RWPE2 (cell line): ENCODE data around the gene DENND6B.
A peak's percentile ranks its signal among the peaks of the same experiment; 100 is the strongest.

Source experiments
- ATAC-seq: fragments of 200-7000 bp; cut with Tn5 transposase; 3 replicates; pipeline ENCODE4 v1.9.1; 2021; ENCODE audit warnings: low read depth
- DNase-seq: peaks from one replicate; pipeline ENCODE4 v3.0.0-alpha.2; 2020; ENCODE audit warnings: low spot score
- H3K27ac ChIP-seq: fragments of 450-650 bp; 2 replicates; pipeline ENCODE4 v1.5.1; 2017; ENCODE audit warnings: mild to moderate bottlenecking; ENCODE audit not compliant: poor library complexity, severe bottlenecking
- H3K27me3 ChIP-seq: fragments of 250-450 bp; sonication (Bioruptor Pico); 2 replicates; pipeline ENCODE4 v1.5.1; 2021; ENCODE audit warnings: mild to moderate bottlenecking, moderate library complexity; ENCODE audit not compliant: insufficient read depth, poor library complexity, severe bottlenecking
- H3K36me3 ChIP-seq: fragments of 250-450 bp; sonication (Bioruptor Pico); 2 replicates; pipeline ENCODE4 v1.5.1; 2020; ENCODE audit warnings: low read depth, mild to moderate bottlenecking, moderate library complexity
- H3K4me1 ChIP-seq: fragments of 250-450 bp; sonication (Bioruptor Pico); 2 replicates; pipeline ENCODE4 v1.5.1; 2021; ENCODE audit warnings: mild to moderate bottlenecking, moderate library complexity; ENCODE audit not compliant: insufficient read depth, poor library complexity, severe bottlenecking
- H3K4me3 ChIP-seq: fragments of 250-450 bp; sonication (Bioruptor Pico); 2 replicates; pipeline ENCODE4 v1.5.1; 2021; ENCODE audit warnings: mild to moderate bottlenecking, moderate library complexity; ENCODE audit not compliant: severe bottlenecking
- H3K9me3 ChIP-seq: fragments of 250-450 bp; sonication (Bioruptor Pico); 2 replicates; pipeline ENCODE4 v1.5.1; 2021; ENCODE audit warnings: mild to moderate bottlenecking, moderate library complexity; ENCODE audit not compliant: severe bottlenecking
- CTCF ChIP-seq: fragments of 450-650 bp; IDR thresholded peaks from one replicate; pipeline ENCODE4 v1.5.1; 2017; ENCODE audit warnings: mild to moderate bottlenecking, moderate library complexity; ENCODE audit not compliant: poor library complexity, severe bottlenecking

Gene DENND6B

GRCh38 chr22:50317674-50318073, 9.1 kb downstream of the DENND6B start:
- no peak for ATAC-seq
- Histone ChIP-seq H3K9me3 (no peaks in the 10 kb centered on the region), H3K27ac (no peak overlapping the region), H3K27me3 (no peaks in the 10 kb centered on the region), H3K4me3 (no peak overlapping the region), H3K4me1 (peaks cover 10% of the 10 kb centered on the region), H3K36me3 (no peaks in the 10 kb centered on the region)
- no peak for TF ChIP-seq CTCF
- DNase-seq: no peak

- DNase-seq (peak; percentile 64), ATAC-seq (peak; percentile 33; the same call in 2 of the 3 replicates)
- Histone ChIP-seq H3K4me1 (peaks cover 10% of the 10 kb centered on the region), H3K27ac (no peak overlapping the region), H3K36me3 (no peaks in the 10 kb centered on the region), H3K27me3 (no peaks in the 10 kb centered on the region), H3K4me3 (no peak overlapping the region), H3K9me3 (no peaks in the 10 kb centered on the region)
- no peak for TF ChIP-seq CTCF
Measured at GRCh38 chr22:50317178-50317577, 9.6 kb downstream of the DENND6B start.

- no peaks in the 10 kb centered on the region for H3K36me3 ChIP-seq
- H3K9me3 ChIP-seq: no peaks in the 10 kb centered on the region
- no peaks in the 10 kb centered on the region for H3K27me3 ChIP-seq
- peaks cover 10% of the 10 kb centered on the region for H3K4me1 ChIP-seq
- H3K27ac ChIP-seq: no peak overlapping the region
- no peak for TF ChIP-seq CTCF
- no peak overlapping the region for H3K4me3 ChIP-seq
- no peak for ATAC-seq
- no peak for DNase-seq
Measured at GRCh38 chr22:50316114-50317065, 10.4 kb downstream of the DENND6B start.

- ATAC-seq (no peak), DNase-seq (no peak)
- no peak overlapping the region for H3K27ac ChIP-seq
- peaks cover 10% of the 10 kb centered on the region for H3K4me1 ChIP-seq
- no peaks in the 10 kb centered on the region for H3K27me3 ChIP-seq
- TF ChIP-seq CTCF: no peak
- H3K9me3 ChIP-seq: no peaks in the 10 kb centered on the region
- no peak overlapping the region for H3K4me3 ChIP-seq
- no peaks in the 10 kb centered on the region for H3K36me3 ChIP-seq
Measured at GRCh38 chr22:50315289-50316113, 11.3 kb downstream of the DENND6B start.
